Measurements from ENCODE around the gene NFKB2. TPM values are rescaled to one million over a fixed set of nuclear protein-coding genes. Genes with fewer than 3 reads are reported as not detected.

The NFKB2 gene
- total RNA-seq, 2 donors from 2014 or later, result 22.5 to 40.4 TPM

DNA sequence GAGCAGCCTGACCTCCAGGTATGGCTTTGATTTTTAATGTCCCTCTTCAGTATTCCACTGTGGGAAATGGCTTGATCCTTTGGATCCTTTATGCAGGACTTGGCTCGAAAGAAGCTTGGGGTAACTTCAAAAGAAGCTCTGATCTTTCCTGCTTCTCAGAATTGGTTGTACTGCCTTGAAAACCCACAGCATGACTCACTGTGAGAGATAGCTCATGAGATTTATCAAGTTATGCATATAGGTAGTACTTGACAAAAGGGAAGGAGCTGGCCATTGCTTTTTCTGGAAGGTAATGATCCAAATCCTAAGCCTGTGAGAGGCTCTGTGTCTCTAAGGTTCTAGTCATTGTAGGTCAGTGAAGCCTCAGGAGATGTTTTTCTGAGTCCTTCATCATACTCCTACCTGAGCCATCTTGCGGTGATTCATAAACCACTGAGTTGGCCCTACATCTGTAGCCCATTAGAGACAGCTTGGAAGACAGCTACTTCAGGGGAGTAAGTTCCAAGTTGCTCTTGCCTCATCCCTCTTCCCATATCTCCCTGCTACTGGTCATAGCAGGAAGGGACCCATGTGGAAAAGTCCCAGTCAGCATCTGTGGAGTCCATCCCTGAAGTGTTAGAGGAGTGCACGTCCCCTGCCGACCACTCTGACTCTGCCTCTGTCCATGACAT is 36.7 kb upstream of the NFKB2 start:
- H3K4me1 ChIP-seq (replicated peaks), result no peaks in the 10 kb centered on the region
- intact Hi-C loops (cut with DNase I), result no loop called here
- no peak overlapping the region for H3K4me3 ChIP-seq
- peaks cover 9 to 34% of the 10 kb centered on the region in 2 donors for H3K36me3 ChIP-seq
- no peaks in the 10 kb centered on the region for H3K27me3 ChIP-seq (replicated peaks; ENCODE audit: insufficient read depth)
- H3K27ac ChIP-seq, result no peak overlapping the region
- TF ChIP-seq POLR2AphosphoS5 (IDR thresholded peaks at IDR 0.05) (no peak), POLR2A (IDR thresholded peaks at IDR 0.05) (no peak)
- TF ChIP-seq, protein P1, sequence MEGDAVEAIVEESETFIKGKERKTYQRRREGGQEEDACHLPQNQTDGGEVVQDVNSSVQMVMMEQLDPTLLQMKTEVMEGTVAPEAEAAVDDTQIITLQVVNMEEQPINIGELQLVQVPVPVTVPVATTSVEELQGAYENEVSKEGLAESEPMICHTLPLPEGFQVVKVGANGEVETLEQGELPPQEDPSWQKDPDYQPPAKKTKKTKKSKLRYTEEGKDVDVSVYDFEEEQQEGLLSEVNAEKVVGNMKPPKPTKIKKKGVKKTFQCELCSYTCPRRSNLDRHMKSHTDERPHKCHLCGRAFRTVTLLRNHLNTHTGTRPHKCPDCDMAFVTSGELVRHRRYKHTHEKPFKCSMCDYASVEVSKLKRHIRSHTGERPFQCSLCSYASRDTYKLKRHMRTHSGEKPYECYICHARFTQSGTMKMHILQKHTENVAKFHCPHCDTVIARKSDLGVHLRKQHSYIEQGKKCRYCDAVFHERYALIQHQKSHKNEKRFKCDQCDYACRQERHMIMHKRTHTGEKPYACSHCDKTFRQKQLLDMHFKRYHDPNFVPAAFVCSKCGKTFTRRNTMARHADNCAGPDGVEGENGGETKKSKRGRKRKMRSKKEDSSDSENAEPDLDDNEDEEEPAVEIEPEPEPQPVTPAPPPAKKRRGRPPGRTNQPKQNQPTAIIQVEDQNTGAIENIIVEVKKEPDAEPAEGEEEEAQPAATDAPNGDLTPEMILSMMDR (IDR thresholded peaks at IDR 0.05), result no peak
- H3K9me3 ChIP-seq, result no peaks in the 10 kb centered on the region
- DNase-seq (ENCODE audit: low spot score), result no peak
- WGBS, result 95% methylated on average over 4 of the region's 4 CpGs

DNA sequence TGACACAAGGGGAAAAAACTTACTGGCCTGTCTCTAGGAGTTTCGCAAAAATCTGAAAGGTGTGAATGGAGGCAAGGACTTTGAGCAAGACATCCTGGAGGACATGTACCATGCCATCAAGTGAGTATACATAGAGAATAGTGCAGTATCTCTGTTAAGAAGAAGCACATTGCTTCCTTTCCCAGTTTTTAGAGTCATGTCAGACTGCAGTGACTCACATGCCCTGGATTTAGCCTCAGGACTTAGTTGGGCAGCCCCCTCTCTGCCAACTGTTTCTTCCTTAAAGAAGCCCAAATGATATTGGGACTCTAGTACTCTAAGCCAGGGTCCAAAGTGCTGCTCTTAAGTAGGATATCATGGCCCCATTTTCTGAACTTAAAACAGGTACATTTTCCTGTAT is 28.1 kb upstream of the NFKB2 start:
- no peak overlapping the region for H3K27ac ChIP-seq
- 100% methylated on average over 1 of the region's 1 CpG for WGBS
- intact Hi-C loops (cut with DNase I), result no loop called here
- no peaks in the 10 kb centered on the region for H3K4me1 ChIP-seq (replicated peaks)
- TF ChIP-seq POLR2A (IDR thresholded peaks at IDR 0.05) (no peak), POLR2AphosphoS5 (IDR thresholded peaks at IDR 0.05) (no peak)
- TF ChIP-seq, protein P1 (IDR thresholded peaks at IDR 0.05), result no peak
- no peaks in the 10 kb centered on the region for H3K27me3 ChIP-seq (replicated peaks; ENCODE audit: insufficient read depth)
- H3K9me3 ChIP-seq, result no peaks in the 10 kb centered on the region
- H3K4me3 ChIP-seq, result no peak overlapping the region
- H3K36me3 ChIP-seq, result peaks cover 25 to 49% of the 10 kb centered on the region in 2 donors
- DNase-seq (ENCODE audit: low spot score), result no peak

DNA sequence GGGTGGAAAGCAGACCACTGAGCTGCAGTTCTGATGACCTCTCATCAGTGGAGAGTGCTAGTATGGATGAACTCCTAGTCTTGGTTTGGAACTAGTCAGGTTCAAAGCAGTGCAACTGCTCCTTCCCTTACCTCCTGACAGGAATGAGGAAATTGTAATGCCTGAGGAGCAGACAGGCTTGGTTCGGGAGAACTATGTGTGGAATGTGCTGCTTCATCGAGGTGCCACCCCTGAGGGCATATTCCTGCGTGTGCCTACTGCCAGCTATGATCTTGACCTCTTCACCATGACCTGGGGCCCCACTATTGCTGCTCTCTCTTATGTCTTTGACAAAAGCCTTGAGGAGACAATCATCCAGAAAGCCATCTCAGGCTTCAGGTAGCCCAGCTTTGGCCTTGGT is 27.4 kb upstream of the NFKB2 start:
- peaks cover 24 to 47% of the 10 kb centered on the region in 2 donors for H3K36me3 ChIP-seq
- H3K27me3 ChIP-seq (replicated peaks; ENCODE audit: insufficient read depth), result no peaks in the 10 kb centered on the region
- intact Hi-C loops (cut with DNase I), result no loop called here
- no peak overlapping the region for H3K27ac ChIP-seq
- TF ChIP-seq POLR2AphosphoS5 (IDR thresholded peaks at IDR 0.05), result no peak
- TF ChIP-seq, protein P1 (IDR thresholded peaks at IDR 0.05), result no peak
- no peak for TF ChIP-seq POLR2A (IDR thresholded peaks at IDR 0.05)
- no peaks in the 10 kb centered on the region for H3K9me3 ChIP-seq
- no peak overlapping the region for H3K4me3 ChIP-seq
- no peaks in the 10 kb centered on the region for H3K4me1 ChIP-seq (replicated peaks)
- 60% methylated on average over 3 of the region's 3 CpGs for WGBS
- DNase-seq (ENCODE audit: low spot score), result no peak

DNA sequence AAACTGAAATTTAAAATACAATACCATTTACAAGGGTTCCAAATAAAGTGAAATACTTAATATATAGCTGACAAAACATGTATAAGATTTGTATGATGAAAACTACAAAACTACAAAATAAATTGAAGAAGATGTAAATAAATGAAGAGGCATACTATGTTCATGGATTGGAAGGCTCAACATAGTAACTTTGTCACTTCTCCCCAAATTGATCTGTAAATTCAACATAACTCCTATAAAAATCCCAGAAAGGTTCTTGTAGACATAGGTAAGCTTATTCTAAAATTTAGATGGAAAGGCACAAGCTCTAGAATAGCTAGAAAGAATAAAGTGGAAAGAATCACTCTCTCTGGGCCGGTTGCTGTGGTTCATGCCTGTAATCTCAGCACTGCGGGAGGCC is 24.2 kb upstream of the NFKB2 start:
- Histone ChIP-seq H3K4me1 (replicated peaks) (no peaks in the 10 kb centered on the region), H3K27ac (no peak overlapping the region), H3K27me3 (replicated peaks; ENCODE audit: insufficient read depth) (no peaks in the 10 kb centered on the region), H3K36me3 (peaks cover 21 to 38% of the 10 kb centered on the region in 2 donors), H3K4me3 (no peak overlapping the region), H3K9me3 (no peaks in the 10 kb centered on the region)
- 98% methylated on average over 2 of the region's 2 CpGs for WGBS
- no peak for DNase-seq (ENCODE audit: low spot score)
- intact Hi-C loops (cut with DNase I), result no loop called here
- TF ChIP-seq, protein P1 (IDR thresholded peaks at IDR 0.05), result no peak
- TF ChIP-seq POLR2A (IDR thresholded peaks at IDR 0.05) (no peak), POLR2AphosphoS5 (IDR thresholded peaks at IDR 0.05) (no peak)

DNA sequence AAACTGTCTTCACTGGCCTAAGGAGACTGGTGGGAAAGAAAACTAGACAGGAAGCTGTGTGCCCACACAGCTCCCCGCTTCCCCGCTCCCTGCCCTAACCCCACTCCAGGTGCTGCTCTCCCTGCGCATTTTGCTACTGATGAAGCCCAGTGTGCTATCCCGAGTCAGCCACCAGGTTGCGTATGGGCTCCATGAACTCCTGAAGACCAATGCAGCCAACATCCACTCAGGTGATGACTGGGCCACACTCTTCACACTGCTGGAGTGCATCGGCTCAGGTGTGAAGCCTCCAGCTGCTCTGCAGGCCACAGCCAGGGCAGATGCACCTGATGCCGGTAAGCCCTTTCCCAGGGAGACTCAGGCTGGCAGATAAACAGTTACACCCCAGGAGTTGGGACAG is 20.3 kb upstream of the NFKB2 start:
- 88% methylated on average over 7 of the region's 7 CpGs for WGBS
- no peak overlapping the region for H3K27ac ChIP-seq
- no peaks in the 10 kb centered on the region for H3K4me1 ChIP-seq (replicated peaks)
- no peaks in the 10 kb centered on the region for H3K9me3 ChIP-seq
- no peak for DNase-seq (ENCODE audit: low spot score)
- no peak for TF ChIP-seq POLR2AphosphoS5 (IDR thresholded peaks at IDR 0.05)
- no peak for TF ChIP-seq POLR2A (IDR thresholded peaks at IDR 0.05)
- TF ChIP-seq, protein P1 (IDR thresholded peaks at IDR 0.05), result no peak
- no peaks in the 10 kb centered on the region for H3K27me3 ChIP-seq (replicated peaks; ENCODE audit: insufficient read depth)
- intact Hi-C loops (cut with DNase I), result no loop called here
- peaks cover 17 to 21% of the 10 kb centered on the region in 2 donors for H3K36me3 ChIP-seq
- H3K4me3 ChIP-seq, result no peak overlapping the region
